ENCODE results near the gene SPTBN1.
"Not testable (repeated sequence)": the region's sequence is repeated elsewhere in the genome, so short reads cannot be mapped to it uniquely, and the experiment has no call there.

The SPTBN1 gene

GRCh38 chr2:54473851-54474250, 17.7 kb downstream of the SPTBN1 start:
- no peak for DNase-seq

DNA sequence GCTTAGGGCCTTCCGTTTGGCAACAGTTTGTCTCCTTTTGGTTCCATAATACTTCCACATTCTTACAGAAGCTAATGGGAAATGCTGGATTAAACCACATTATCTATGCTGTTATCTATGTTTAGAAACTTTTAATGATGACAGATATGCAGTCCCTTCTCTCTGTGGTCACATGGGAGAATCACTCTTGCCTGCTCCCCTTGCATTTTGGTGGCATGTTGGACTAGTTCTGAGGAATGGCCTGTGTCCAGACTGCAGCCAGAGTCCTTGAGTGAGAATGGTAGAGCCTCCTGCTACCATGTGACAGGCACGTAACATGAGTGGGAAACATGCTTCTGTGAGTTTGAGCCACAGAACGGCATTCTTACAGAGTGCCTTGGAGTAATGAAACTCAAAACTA, 19.2 kb downstream of the SPTBN1 start:
- no peak for DNase-seq

GRCh38 chr2:54475919-54476318, 19.8 kb downstream of the SPTBN1 start:
- DNase-seq, result no peak

DNA sequence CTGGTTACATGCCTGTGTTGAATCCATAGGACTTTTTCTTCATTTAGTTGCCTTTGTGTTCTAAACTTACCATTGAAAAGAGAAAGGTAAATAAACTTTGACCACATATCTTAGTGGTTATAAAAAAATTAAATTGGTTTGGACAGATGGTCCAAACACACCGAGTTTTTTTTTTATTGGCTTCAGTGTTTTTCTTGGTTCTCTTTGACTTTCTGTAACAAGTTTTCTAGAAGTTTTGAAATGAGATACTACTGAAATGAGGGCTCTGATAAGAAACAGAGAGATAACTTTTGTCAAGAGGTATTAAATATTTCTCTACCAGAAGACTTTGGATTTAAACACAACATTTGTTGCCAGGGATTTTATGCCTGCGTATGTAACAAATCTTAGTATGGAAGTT, 20.7 kb downstream of the SPTBN1 start:
- DNase-seq, result no peak

- DNase-seq, result no peak
Measured at GRCh38 chr2:54477896-54478295, 21.8 kb downstream of the SPTBN1 start.

DNA sequence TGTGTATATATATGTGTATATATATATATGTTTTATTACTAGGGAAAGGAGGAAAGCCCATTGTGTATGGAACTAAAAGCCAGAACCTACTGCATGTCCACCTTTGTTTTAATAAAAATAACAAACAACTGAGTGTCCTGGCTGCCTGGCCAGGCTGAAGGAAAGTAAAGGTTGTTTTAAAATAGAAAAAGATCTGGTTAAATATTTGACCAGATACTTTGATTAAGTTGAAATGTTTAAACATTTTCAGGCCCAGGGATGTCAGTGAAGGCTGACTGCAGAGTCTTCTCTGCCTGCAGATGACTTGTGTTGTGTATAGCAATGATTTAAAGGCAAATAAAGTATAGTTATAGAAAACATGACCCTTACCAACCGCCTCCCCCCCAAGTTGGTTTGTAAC, 22.8 kb downstream of the SPTBN1 start:
- no peak for DNase-seq

- no peak for DNase-seq
Measured at GRCh38 chr2:54479424-54479823, 23.3 kb downstream of the SPTBN1 start.

GRCh38 chr2:54480025-54480424, 23.9 kb downstream of the SPTBN1 start:
- no peak for DNase-seq

DNA sequence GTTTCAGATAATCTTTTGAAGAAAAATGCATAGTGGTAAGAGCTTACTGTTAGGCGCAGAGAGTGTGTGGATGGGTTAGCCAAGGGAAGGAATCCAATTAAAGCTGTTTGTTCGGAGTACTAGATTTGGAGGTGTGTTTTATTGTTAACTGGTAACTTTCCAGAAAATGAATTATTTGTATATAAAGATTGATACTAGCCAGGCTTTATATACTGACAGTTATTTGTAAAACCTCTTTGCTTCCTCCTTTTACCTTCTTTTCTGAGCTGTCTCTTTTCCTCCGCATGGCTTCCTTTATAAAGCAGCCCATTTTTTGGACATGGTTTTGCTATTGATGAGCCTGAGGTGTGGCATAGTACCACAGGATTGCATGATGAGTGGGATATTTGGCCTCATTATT, 25.6 kb downstream of the SPTBN1 start:
- no peak for DNase-seq

GRCh38 chr2:54482715-54483114, 26.6 kb downstream of the SPTBN1 start:
- DNase-seq, result no peak

- DNase-seq, result no peak
Measured at GRCh38 chr2:54483426-54483825, 27.3 kb downstream of the SPTBN1 start.

GRCh38 chr2:54485756-54486155, 29.6 kb downstream of the SPTBN1 start:
- DNase-seq, result not testable (repeated sequence)

DNA sequence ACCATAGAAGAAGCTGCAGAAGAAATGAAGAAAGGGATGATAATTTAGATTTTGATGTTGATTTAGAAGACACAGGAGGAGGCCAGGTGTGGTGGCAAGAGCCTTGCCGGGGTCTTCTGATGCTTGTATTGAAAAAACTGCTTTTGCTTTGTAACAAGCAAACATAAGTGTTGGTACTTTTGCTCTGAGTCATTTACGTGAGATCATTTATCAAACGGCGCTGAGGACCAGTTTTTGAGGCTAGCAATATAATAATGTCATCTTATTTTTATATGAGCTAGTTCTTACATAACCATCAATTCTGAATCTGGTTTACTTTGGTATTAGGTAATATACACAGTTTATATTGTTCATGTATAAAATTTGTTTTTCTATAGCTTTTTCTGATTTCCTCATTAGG, 30.6 kb downstream of the SPTBN1 start:
- no peak for DNase-seq

DNA sequence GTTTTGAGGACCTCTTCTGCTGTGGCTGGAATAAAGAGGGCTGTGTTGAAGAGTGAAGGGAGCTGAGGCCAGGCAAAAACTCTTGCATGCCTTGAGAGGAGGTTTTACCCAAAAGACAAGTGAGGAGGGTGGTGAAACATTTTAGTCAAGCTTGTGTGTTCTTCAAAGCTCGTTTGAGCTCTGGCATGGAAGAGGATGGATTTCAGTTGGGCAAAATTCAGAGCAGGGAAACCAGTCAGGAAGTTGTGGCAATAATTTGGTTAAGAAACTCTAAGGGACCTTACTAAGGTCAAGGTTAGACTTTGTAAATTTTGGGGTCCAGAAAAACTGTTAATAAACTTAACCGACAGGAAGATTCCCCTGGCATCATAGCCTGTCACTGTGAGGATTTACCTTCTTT, 34.7 kb downstream of the SPTBN1 start:
- no peak for DNase-seq

- DNase-seq, result no peak
Measured at GRCh38 chr2:54492335-54492734, 36.2 kb downstream of the SPTBN1 start.

GRCh38 chr2:54494087-54494486, 38.0 kb downstream of the SPTBN1 start:
- DNase-seq, result no peak

- DNase-seq, result no peak
Measured at GRCh38 chr2:54496920-54497319, 40.8 kb downstream of the SPTBN1 start.

DNA sequence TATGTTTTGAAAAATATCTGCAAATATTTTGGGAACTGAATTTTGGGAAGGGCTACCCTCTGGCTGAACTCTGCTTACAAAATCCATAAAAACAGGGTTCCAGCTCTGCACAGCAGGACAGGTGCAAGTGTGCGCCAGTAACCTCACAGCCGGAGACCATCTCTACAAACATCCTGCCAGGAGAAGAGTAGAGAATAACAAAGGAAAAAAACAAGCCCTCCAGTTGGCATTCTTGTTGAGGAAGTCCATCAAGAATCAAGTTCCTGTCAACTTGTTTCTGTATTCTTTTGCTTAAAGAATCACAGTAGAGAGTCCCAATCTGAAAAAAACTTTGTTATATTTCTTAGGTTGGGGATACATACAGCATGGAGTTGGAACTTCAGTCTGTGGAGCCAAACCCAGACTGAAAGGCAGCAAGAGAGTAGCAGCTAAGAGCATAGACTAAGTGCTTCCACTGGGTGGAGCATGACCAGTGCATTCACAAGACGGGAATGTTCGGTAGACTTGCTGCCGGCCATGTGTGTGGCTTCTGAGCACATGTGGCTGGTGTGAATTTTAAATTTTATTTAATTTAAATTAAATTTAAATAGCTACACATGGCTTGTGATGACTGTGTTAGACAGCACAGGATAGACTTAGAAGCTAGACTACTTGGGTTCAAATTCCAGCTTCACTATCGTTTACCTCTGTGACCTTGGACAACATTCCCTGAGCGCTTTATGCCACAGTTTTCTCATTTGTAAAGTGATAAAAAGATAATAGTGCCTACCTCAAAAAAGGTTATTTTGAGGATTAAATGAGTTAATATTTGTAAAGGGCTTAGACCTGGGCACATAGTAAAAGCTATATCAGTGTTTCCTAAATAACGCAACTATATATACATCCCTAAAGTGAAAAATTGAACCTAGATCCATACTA, 41.9 kb downstream of the SPTBN1 start:
- no peak for DNase-seq

DNA sequence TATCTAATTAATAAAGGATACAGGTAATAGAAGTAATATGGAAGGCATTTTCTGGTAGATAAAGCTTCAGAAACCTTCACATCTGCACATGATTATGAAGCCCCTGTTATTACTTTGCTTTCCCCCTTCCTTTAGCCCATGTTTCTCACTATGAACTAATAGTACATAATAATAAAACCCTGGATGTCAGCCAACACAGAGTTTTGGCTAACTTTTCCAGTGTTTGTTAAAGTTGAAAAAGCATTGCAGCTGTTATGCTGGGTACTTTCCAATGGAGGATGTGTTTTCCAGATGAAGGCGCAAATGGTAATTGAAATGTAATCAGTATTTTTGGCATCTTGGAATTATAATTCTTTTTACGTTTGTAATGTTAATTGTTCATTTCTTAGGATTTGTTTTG, 43.5 kb downstream of the SPTBN1 start:
- no peak for DNase-seq

GRCh38 chr2:54500404-54501205, 44.5 kb downstream of the SPTBN1 start:
- DNase-seq, result no peak

GRCh38 chr2:54502731-54503130, 46.6 kb downstream of the SPTBN1 start:
- DNase-seq, result no peak

DNA sequence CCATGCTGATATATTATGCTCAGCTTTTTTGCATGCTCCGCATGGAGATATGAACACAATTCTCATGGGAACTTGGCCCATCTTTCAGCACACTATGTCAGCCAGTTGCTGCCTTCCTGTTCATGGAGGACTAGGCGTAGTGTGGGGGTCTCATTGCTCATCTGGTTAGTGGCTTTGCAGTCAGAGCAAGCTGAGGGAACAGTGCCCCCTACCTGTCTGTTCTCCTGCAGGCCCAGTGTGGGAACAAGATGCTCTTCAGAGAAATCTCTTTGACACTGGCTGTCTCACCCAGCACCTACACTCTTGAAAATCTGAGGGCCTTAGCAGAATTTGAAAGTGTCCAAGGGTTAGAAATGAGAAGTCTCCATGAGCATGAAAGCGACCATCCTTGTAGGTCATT, 47.1 kb downstream of the SPTBN1 start:
- no peak for DNase-seq

DNA sequence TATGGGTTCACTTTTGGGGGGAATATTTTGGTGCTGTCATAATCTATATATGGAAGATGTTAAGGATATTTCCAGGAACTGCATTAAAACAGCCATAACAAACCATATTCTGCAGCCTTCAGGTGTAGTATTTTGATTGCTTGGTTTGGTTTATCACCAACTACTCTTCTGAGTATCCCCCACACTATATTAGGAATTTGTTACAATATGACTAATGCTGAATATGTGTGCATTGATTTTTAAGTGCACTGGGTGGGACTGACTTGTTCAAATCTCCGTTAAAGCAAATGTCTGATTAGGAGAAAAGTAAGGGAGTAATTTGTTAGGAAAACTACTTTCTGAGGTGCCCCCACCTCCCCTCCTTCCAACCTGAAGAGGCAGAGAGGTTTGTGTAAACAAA, 47.7 kb downstream of the SPTBN1 start:
- no peak for DNase-seq

DNA sequence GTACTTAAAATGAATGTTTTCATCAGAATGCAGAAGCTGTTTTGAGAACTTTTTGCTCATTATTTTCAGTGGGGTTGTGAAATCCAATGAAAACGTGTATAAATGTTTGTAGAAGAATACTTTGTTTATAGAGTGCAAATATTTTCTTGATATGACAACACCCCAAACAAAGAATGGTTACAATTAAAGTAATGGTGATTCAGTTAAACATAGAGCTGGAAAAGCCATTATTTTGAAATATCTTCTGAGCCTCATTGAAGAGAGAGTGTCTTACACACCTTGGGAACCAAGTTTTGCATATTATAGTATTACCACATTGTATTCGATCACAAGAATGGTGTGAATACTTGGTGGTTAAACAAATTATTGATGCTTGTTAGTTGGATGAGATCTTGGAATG, 48.7 kb downstream of the SPTBN1 start:
- DNase-seq, result no peak
